Liver (tissue), 9 donors: ENCODE results near the gene BAG5. TPM values are rescaled to one million over a fixed set of nuclear protein-coding genes. Genes with fewer than 3 reads are reported as not detected.

Source experiments
- DNase-seq: peaks from one replicate; pipeline ENCODE4 v3.0.0-alpha.2; 2017; ENCODE audit warnings: low spot score
- H3K27ac ChIP-seq, 2 donors: one replicate each; pipeline ENCODE4 v1.7.0; 2013; ENCODE audit warnings: inconsistent platforms in 2 of 2, low read length in 2 of 2, control low read depth in 1 of 2, low read depth in 1 of 2, mild to moderate bottlenecking in 1 of 2
- H3K27me3 ChIP-seq, 4 donors: one replicate each; pipeline versions ENCODE4 v1.6.1 to v1.7.0; 2013; ENCODE audit warnings: low read length in 3 of 4, inconsistent platforms in 1 of 4, mild to moderate bottlenecking in 1 of 4, moderate library complexity in 1 of 4; ENCODE audit not compliant: control insufficient read depth in 4 of 4, insufficient read depth in 4 of 4
- H3K36me3 ChIP-seq, 4 donors: one replicate each; pipeline versions ENCODE4 v1.6.1 to v1.7.0; 2013; ENCODE audit warnings: low read length in 3 of 4, mild to moderate bottlenecking in 3 of 4, low read depth in 1 of 4, moderate library complexity in 1 of 4; ENCODE audit not compliant: control insufficient read depth in 4 of 4, insufficient read depth in 3 of 4
- H3K4me1 ChIP-seq, 4 donors: one replicate each; pipeline versions ENCODE4 v1.6.1 to v1.7.0; 2013; ENCODE audit warnings: low read length in 3 of 4, mild to moderate bottlenecking in 3 of 4, moderate library complexity in 1 of 4; ENCODE audit not compliant: control insufficient read depth in 4 of 4, insufficient read depth in 4 of 4
- H3K4me3 ChIP-seq, 3 donors: one replicate each; pipeline versions ENCODE4 v1.6.1 to v1.7.0; 2013; ENCODE audit warnings: low read length in 3 of 3, control low read depth in 1 of 3, low read depth in 1 of 3, mild to moderate bottlenecking in 1 of 3
- H3K9ac ChIP-seq, 2 donors: one replicate each; pipeline ENCODE4 v1.7.0; 2013; ENCODE audit warnings: low read length in 2 of 2, mild to moderate bottlenecking in 2 of 2, moderate library complexity in 2 of 2, control low read depth in 1 of 2, low read depth in 1 of 2
- H3K9me3 ChIP-seq, 4 donors: one replicate each; pipeline versions ENCODE4 v1.6.1 to v1.7.0; 2013; ENCODE audit warnings: low read length in 3 of 4; ENCODE audit not compliant: control insufficient read depth in 4 of 4
- ATF3 ChIP-seq: IDR thresholded peaks from 2 replicates; pipeline ENCODE4 v1.6.1; 2016; ENCODE audit warnings: antibody characterized with exemption
- CTCF ChIP-seq: fragments of 150-350 bp; IDR thresholded peaks from 2 replicates; pipeline ENCODE4 v1.5.1; 2017; ENCODE audit warnings: improper control_type of control experiment, low read depth, low read length; ENCODE audit not compliant: missing input control
- EGR1 ChIP-seq, 2 donors: IDR thresholded peaks; 2 replicates each; pipeline ENCODE4 v1.6.1; 2016 to 2018; ENCODE audit warnings: antibody characterized with exemption in 2 of 2, low read depth in 2 of 2
- FOXA1 ChIP-seq: IDR thresholded peaks from 2 replicates; pipeline ENCODE4 v1.6.1; 2016; ENCODE audit warnings: antibody characterized with exemption
- FOXA2 ChIP-seq: IDR thresholded peaks from 2 replicates; pipeline ENCODE4 v1.6.1; 2016; ENCODE audit warnings: antibody characterized with exemption
- GABPA ChIP-seq, 2 donors: IDR thresholded peaks in 1 of 2; conservative IDR thresholded peaks in 1 of 2; 2 replicates each; pipeline ENCODE4 v1.6.1; 2016; ENCODE audit warnings: antibody characterized with exemption in 2 of 2, mild to moderate bottlenecking in 1 of 2, moderate library complexity in 1 of 2
- HNF4A ChIP-seq, 2 donors: conservative IDR thresholded peaks; 2 replicates each; pipeline ENCODE4 v1.6.1; 2016; ENCODE audit warnings: antibody characterized with exemption in 2 of 2, mild to moderate bottlenecking in 2 of 2
- HNF4G ChIP-seq: IDR thresholded peaks from 2 replicates; pipeline ENCODE4 v1.6.1; 2016; ENCODE audit warnings: antibody characterized with exemption
- JUND ChIP-seq, 2 donors: IDR thresholded peaks; 2 replicates each; pipeline ENCODE4 v1.6.1; 2016; ENCODE audit warnings: antibody characterized with exemption in 2 of 2
- MAX ChIP-seq: IDR thresholded peaks from 2 replicates; pipeline ENCODE4 v1.6.1; 2016; ENCODE audit warnings: antibody characterized with exemption
- NR2F2 ChIP-seq: IDR thresholded peaks from 2 replicates; pipeline ENCODE4 v1.6.1; 2016; ENCODE audit warnings: antibody characterized with exemption
- RAD21 ChIP-seq, 2 donors: IDR thresholded peaks; 2 replicates each; pipeline ENCODE4 v1.6.1; 2016; ENCODE audit warnings: antibody characterized with exemption in 2 of 2, mild to moderate bottlenecking in 2 of 2
- REST ChIP-seq: IDR thresholded peaks from 2 replicates; pipeline ENCODE4 v1.6.1; 2016; ENCODE audit warnings: antibody characterized with exemption, mild to moderate bottlenecking
- RXRA ChIP-seq, 2 donors: IDR thresholded peaks; 2 replicates each; pipeline ENCODE4 v1.6.1; 2017 to 2018; ENCODE audit warnings: antibody characterized with exemption in 2 of 2, mild to moderate bottlenecking in 1 of 2
- SP1 ChIP-seq: IDR thresholded peaks from 2 replicates; pipeline ENCODE4 v1.6.1; 2018; ENCODE audit warnings: antibody characterized with exemption, mild to moderate bottlenecking
- TAF1 ChIP-seq: conservative IDR thresholded peaks from 2 replicates; pipeline ENCODE4 v1.6.1; 2016; ENCODE audit warnings: antibody characterized with exemption, mild to moderate bottlenecking
- YY1 ChIP-seq: IDR thresholded peaks from 2 replicates; pipeline ENCODE4 v1.6.1; 2016; ENCODE audit warnings: antibody characterized with exemption, mild to moderate bottlenecking
- ZBTB33 ChIP-seq: IDR thresholded peaks from 2 replicates; pipeline ENCODE4 v1.6.1; 2016; ENCODE audit warnings: antibody characterized with exemption
- WGBS: extraction: QIAGEN DNeasy Blood & Tissue Kit; methylation state at CpG from one replicate; pipeline ENCODE4 v1.1.7; 2013; 5-methylcytosine and 5-hydroxymethylcytosine counted together
- polyA plus RNA-seq, 2 donors: library from polyadenylated mRNA; stranded (reverse) in 1 of 2; unstranded in 1 of 2; fragments of 200-250 nt in 1 of 2; fragments of >200 nt in 1 of 2; fragmentation: Nextera tagmentation in 1 of 2; extraction: Ambion mirVana in 1 of 2; gene quantifications; one replicate each; pipeline versions ENCODE4 v1.2.1 to v1.2.3, GENCODE V29; 2013 to 2015
- total RNA-seq, 2 donors: library from RNA; depleted of rRNA; stranded (reverse); fragments of >200 nt; gene quantifications; one replicate each; pipeline ENCODE4 v1.2.3, GENCODE V29; 2014
- donor health status: healthy.
- donor health status: healthy.
- donor health status: healthy.
- donor health status: healthy.
- donor health status: healthy.

Gene BAG5
- total and polyA plus RNA-seq, 4 donors = 5.4 to 12.5 (median 8.8) TPM

GRCh38 chr14:103521438-103521950, 41.0 kb downstream of the BAG5 start:
- Histone ChIP-seq H3K27me3 (no peaks in the 10 kb centered on the region), H3K4me1 (peaks cover 16 to 60% (median 32%) of the 10 kb centered on the region in 4 donors), H3K9ac (no peak overlapping the region), H3K36me3 (no peaks in the 10 kb centered on the region), H3K9me3 (no peaks in the 10 kb centered on the region), H3K27ac (peak overlapping the region in 1 of 2 donors; percentile 12), H3K4me3 (peak overlapping the region in 2 of 3 donors; percentile 29 to 51)
- under 1% methylated on average over 77 of the region's 77 CpGs for WGBS
- TF ChIP-seq YY1 (no peak), CTCF (no peak), RXRA (IDR thresholded peaks at IDR 0.05) (no peak), RAD21 (IDR thresholded peaks at IDR 0.05) (no peak), NR2F2 (no peak), HNF4G (no peak), ATF3 (no peak), FOXA2 (no peak), ZBTB33 (no peak), EGR1 (IDR thresholded peaks at IDR 0.05; ENCODE audit: low read depth in 2 of 2) (no peak), TAF1 (no peak), SP1 (no peak), HNF4A (conservative IDR thresholded peaks at IDR 0.05) (no peak), MAX (no peak), FOXA1 (no peak), GABPA (IDR thresholded peaks at IDR 0.05 in 1 of 2, conservative IDR thresholded peaks at IDR 0.05 in 1 of 2) (no peak), JUND (IDR thresholded peaks at IDR 0.05) (no peak), REST (no peak)
- DNase-seq = no peak
